ENCODE measurements around the gene ALDH1A3. TPM values are rescaled to one million over a fixed set of nuclear protein-coding genes. Genes with fewer than 3 reads are reported as not detected.

The ALDH1A3 gene
- total RNA-seq, 4 donors from 2014 or later: 6.7 to 39.4 (median 17.9) TPM

DNA sequence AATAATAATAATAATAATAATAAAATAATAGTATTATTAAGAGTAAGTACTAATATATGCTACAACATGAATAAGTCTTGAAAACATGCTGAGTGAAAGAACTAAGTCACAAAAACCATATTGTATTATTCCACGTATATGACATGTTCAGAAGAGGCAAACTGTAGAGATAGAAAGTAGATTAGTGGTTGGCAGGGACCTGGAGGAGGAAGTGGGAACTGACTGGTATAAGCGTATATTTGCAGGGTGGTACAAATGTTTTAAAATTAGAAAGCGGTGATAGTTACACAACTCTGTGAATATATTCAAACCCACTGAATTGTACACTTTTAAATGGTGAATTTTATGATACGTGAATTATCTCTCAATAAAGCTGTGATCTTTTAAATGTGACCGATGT lies 72.3 kb downstream of the ALDH1A3 start:
- TF ChIP-seq EP300 (IDR thresholded peaks at IDR 0.05; ENCODE audit: low read depth): no peak
- TF ChIP-seq POLR2A (IDR thresholded peaks at IDR 0.05): no peak
- peak in 1 of 5 experiments; percentile 41 for TF ChIP-seq CTCF (IDR thresholded peaks at IDR 0.05)
- TF ChIP-seq POLR2AphosphoS5 (IDR thresholded peaks at IDR 0.05): no peak
- in situ Hi-C loops (cut with MboI; ENCODE audit: low pct_ligation_motif_present in 1 of 4, low pct_unique_long_range_greater_than_20kb in 1 of 4, low sequenced_read_pairs in 3 of 4): no loop called here
- 42 to 43% methylated on average over 5 of the region's 5 CpGs for WGBS, 2 donors (ENCODE audit: low coverage in 1 of 2)
- intact Hi-C loops (cut with DNase I; ENCODE audit: low total_unique reads): no loop called here
- Histone ChIP-seq H3K36me3 (no peaks in the 10 kb centered on the region), H3K4me1 (peaks cover 0 to 6% (median 1%) of the 10 kb centered on the region in 4 donors), H3K4me3 (no peak overlapping the region), H3K9me3 (no peaks in the 10 kb centered on the region), H3K27ac (no peak overlapping the region), H3K27me3 (no peaks in the 10 kb centered on the region)
- no peak for DNase-seq

DNA sequence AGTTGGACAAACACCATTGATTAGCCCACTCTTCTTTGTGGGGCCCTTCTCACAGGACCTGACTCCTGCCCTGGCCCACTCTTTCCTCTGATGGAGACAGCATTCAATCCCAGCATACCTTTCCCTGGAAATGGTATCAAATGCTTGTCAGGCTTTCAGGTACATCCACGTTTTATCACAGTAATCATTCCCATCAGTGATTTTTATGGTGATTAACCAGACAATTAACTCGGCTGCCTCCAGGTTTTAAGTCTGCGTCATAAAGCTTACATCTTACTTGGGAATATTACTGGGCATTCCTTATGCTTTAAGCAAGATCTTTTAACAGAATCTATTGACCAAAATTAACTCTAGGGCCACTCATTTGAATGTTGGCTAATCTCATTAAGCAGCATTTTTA lies 72.9 kb downstream of the ALDH1A3 start:
- intact Hi-C loops (cut with DNase I; ENCODE audit: low total_unique reads): no loop called here
- H3K27me3 ChIP-seq: no peaks in the 10 kb centered on the region
- no peak for TF ChIP-seq EP300 (IDR thresholded peaks at IDR 0.05; ENCODE audit: low read depth)
- no peak for TF ChIP-seq CTCF (IDR thresholded peaks at IDR 0.05)
- H3K4me3 ChIP-seq: no peak overlapping the region
- no peak overlapping the region for H3K27ac ChIP-seq
- 60 to 70% methylated on average over 2 to 3 of the region's 3 CpGs for WGBS, 2 donors (ENCODE audit: low coverage in 1 of 2)
- DNase-seq: no peak
- H3K9me3 ChIP-seq: no peaks in the 10 kb centered on the region
- in situ Hi-C loops (cut with MboI; ENCODE audit: low pct_ligation_motif_present in 1 of 4, low pct_unique_long_range_greater_than_20kb in 1 of 4, low sequenced_read_pairs in 3 of 4): no loop called here
- H3K36me3 ChIP-seq: no peaks in the 10 kb centered on the region
- H3K4me1 ChIP-seq: peaks cover 0 to 6% (median 1%) of the 10 kb centered on the region in 4 donors

DNA sequence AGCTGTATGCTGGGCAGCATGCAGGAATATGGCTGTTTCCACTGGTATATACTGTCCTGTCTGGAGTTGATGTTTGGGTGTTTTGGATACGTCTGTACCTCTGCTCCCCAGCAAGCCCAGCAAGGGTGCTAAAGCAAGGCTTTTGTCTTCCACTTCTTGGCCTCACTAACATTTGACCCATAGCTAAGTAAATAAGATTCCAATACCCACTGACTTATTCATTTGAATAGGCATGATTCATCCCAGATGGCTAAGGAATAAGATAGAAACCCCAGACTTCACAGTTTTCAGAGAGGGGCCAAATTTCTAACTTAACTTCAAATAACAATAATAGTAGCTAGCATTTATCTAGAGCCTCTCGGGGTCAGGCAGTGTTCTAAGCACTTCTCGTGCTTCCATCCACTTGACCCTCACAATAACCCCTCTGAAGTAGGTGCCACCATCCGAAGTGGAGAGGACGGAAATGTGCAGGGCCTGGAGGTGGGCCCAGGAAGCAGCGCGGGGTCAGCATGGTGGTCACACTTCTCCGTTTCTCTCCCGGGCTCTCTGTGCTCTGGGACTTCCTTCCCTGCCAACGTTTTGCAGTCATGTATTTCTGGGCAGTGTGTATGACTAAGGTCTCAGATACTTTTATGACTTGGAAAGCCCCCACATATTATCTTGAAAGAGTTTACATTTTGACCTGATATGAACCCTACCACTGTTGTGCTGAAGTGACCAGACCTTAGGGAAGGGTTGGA lies 78.9 kb downstream of the ALDH1A3 start:
- Histone ChIP-seq H3K4me3 (no peak overlapping the region), H3K27me3 (no peaks in the 10 kb centered on the region), H3K36me3 (no peaks in the 10 kb centered on the region), H3K27ac (no peak overlapping the region), H3K4me1 (peaks cover 0 to 11% (median 2%) of the 10 kb centered on the region in 4 donors), H3K9me3 (no peaks in the 10 kb centered on the region)
- 68 to 86% methylated on average over 10 of the region's 10 CpGs for WGBS, 2 donors (ENCODE audit: low coverage in 1 of 2)
- in situ Hi-C loops (cut with MboI; ENCODE audit: low pct_ligation_motif_present in 1 of 4, low pct_unique_long_range_greater_than_20kb in 1 of 4, low sequenced_read_pairs in 3 of 4) (no loop called here), intact Hi-C loops (cut with DNase I; ENCODE audit: low total_unique reads) (no loop called here)
- no peak for TF ChIP-seq POLR2A (IDR thresholded peaks at IDR 0.05)
- no peak for TF ChIP-seq EP300 (IDR thresholded peaks at IDR 0.05; ENCODE audit: low read depth)
- no peak for TF ChIP-seq POLR2AphosphoS5 (IDR thresholded peaks at IDR 0.05)
- no peak for TF ChIP-seq CTCF (IDR thresholded peaks at IDR 0.05)
- DNase-seq: no peak

- Histone ChIP-seq H3K27ac (no peak overlapping the region), H3K36me3 (no peaks in the 10 kb centered on the region), H3K9me3 (no peaks in the 10 kb centered on the region), H3K27me3 (no peaks in the 10 kb centered on the region), H3K4me3 (no peak overlapping the region), H3K4me1 (peaks cover 0 to 11% (median 2%) of the 10 kb centered on the region in 4 donors)
- DNase-seq: no peak
- TF ChIP-seq EP300 (IDR thresholded peaks at IDR 0.05; ENCODE audit: low read depth) (no peak), CTCF (IDR thresholded peaks at IDR 0.05) (no peak), POLR2A (IDR thresholded peaks at IDR 0.05) (no peak), POLR2AphosphoS5 (IDR thresholded peaks at IDR 0.05) (no peak)
- WGBS, 2 donors (ENCODE audit: low coverage in 1 of 2): 77 to 84% methylated on average over 4 to 14 of the region's 14 CpGs
- in situ Hi-C loops (cut with MboI; ENCODE audit: low pct_ligation_motif_present in 1 of 4, low pct_unique_long_range_greater_than_20kb in 1 of 4, low sequenced_read_pairs in 3 of 4) (no loop called here), intact Hi-C loops (cut with DNase I; ENCODE audit: low total_unique reads) (no loop called here)
Measured at GRCh38 chr15:100959066-100960050, 79.7 kb downstream of the ALDH1A3 start.
